ENCODE data around the gene PFAS. TPM values are rescaled to one million over a fixed set of nuclear protein-coding genes. Genes with fewer than 3 reads are reported as not detected.
"Not testable (repeated sequence)": the region's sequence is repeated elsewhere in the genome, so short reads cannot be mapped to it uniquely, and the experiment has no call there.

Gene PFAS
- total RNA-seq, 1 experiment from 2014 or later, result 173 TPM

DNA sequence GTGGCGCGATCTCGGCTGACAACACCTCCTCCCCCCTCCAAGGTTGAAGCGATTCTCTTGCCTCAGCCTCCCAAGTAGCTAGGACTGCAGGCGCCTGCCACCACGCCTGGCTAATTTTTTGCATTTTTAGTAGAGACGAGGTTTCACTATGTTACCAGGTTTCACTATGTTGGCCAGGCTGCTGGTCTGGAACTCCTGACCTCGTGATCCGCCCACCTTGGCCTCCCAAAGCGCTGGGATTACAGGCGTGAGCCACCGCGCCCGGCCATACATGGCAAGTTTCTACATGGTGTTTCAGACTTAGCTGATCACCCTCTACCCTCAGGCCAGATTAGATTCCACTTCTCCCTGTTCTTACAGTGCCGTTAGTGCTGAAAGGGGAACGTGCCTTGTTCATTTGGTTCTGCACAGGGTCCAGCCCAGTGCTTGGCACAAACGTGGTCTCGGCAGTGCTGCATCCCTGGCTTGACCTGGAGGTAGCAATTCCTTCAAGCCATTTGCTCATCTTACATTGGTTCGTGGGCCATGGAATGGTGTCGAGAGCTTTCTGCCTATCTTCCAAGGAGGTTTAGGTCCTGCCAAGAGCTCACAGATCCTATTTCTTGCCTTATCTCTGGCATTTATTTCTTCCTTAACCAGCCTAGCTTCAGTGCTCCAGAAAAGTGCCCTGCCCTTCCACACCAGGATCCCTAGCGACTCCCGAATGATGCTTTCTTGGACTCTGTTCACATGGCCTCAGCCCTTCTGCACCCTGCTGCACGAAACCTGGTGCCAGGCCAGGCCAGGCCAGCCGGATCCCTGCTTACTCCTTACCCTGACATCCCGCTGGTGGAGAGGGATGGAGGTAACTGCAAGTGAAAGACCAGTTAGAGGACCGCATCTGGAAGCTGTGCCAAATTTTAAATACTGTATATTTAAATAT is 23.9 kb upstream of the PFAS start:
- no peak for DNase-seq (ENCODE audit: low spot score)
- in situ Hi-C loops (cut with HindIII; ENCODE audit: low sequenced_read_pairs), result no loop called here

DNA sequence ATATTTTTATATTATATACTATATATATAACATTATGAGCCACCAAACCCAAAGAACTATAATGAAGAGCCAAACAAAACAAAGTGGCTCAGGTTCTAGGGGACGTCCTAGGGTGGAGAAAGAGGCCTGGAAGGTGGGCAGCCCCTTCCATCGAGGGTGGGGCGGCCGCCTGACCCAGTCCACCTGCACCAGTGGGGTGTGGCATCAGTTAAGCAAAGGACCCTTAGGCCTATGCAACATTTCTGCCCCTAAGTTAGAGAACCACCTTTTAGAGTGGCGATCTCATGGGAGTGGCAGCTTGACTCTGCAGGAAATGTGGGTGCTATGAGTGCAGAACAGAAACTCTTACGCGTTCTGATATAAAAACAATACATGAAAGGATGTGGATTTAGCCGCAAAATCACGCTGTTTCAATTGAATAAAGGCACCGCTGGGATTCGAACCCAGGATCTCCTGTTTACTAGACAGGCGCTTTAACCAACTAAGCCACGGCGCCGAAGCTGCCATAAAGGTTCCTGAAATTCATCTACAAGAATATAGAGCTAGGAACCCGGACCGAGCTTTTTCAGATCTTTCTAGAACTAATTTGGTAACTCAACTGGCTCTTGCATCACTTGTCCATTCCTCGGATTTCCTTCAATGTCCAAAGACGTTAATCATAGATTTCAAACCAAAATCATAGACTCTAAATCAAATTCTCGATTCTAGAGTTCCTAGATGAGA is 23.1 kb upstream of the PFAS start:
- in situ Hi-C loops (cut with HindIII; ENCODE audit: low sequenced_read_pairs), result no loop called here
- DNase-seq (ENCODE audit: low spot score), result peak; percentile 73

DNA sequence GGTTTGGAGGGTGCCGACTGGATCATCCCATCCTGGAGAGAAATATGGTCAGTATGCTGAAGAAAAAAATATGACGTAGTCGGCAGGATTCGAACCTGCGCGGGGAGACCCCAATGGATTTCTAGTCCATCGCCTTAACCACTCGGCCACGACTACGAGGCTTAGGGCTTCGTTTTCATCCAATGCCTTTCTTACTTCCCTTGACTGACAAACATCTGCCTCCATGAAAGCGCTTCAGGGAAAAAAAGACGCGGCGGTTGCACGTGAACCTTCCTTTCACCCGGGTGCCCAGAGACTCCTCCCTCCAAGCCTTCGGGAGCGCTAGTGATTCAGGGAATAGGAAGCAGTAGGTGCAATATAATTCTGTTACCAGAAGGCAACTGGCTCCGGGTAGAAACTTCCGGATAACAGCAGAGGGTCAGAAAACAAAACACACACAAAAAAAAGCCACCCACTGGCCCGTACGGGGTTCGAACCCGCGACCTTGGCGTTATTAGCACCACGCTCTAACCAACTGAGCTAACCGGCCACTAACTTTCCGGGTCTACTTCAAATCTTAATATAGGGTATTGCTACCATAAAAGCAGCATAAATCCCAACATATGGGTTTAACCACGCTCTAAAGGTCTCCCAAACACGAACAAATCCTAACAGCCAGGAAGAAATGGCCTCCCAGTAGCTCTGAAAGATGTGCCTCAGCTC is 22.4 kb upstream of the PFAS start:
- in situ Hi-C loops (cut with HindIII; ENCODE audit: low sequenced_read_pairs), result no loop called here
- peak; percentile 86 for DNase-seq (ENCODE audit: low spot score)

DNA sequence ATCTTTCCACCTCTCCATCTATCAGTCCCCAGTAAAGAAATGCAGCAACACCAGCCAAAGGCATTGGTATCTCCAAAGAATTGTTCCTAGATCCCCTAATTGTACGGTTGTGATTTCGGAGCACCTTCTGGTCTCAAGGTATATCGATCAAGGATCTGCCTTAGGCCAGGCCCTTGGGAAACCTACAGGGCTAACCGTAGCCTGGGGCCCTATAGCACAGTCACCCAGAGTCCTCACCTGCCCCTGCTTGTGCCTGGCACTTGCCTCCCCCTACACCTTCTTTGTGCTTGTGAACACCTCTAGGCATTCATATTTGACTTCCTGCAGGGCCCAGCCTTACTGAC is 21.9 kb upstream of the PFAS start:
- in situ Hi-C loops (cut with HindIII; ENCODE audit: low sequenced_read_pairs), result no loop called here
- no peak for DNase-seq (ENCODE audit: low spot score)

DNA sequence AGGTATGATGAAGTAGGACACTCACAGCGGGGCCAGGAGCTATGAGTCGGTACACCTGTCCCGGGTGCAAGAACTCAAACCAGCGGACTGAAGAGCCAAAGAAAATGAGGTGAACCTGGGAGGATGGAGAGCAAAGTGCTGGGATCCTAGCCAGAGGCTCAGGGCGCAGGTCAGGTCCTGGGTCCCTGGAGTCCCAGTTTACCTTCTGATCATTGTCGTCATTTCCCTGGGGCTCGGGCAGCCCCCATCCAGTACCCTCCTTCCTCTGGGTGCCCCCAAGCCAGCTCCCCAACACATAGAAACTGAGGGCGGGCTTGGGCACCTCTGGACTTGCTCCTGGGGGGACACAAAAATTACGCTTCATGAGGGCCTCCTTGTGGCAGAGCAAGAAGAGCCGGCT is 17.4 kb upstream of the PFAS start:
- no peak for DNase-seq (ENCODE audit: low spot score)
- in situ Hi-C loops (cut with HindIII; ENCODE audit: low sequenced_read_pairs), result no loop called here

DNA sequence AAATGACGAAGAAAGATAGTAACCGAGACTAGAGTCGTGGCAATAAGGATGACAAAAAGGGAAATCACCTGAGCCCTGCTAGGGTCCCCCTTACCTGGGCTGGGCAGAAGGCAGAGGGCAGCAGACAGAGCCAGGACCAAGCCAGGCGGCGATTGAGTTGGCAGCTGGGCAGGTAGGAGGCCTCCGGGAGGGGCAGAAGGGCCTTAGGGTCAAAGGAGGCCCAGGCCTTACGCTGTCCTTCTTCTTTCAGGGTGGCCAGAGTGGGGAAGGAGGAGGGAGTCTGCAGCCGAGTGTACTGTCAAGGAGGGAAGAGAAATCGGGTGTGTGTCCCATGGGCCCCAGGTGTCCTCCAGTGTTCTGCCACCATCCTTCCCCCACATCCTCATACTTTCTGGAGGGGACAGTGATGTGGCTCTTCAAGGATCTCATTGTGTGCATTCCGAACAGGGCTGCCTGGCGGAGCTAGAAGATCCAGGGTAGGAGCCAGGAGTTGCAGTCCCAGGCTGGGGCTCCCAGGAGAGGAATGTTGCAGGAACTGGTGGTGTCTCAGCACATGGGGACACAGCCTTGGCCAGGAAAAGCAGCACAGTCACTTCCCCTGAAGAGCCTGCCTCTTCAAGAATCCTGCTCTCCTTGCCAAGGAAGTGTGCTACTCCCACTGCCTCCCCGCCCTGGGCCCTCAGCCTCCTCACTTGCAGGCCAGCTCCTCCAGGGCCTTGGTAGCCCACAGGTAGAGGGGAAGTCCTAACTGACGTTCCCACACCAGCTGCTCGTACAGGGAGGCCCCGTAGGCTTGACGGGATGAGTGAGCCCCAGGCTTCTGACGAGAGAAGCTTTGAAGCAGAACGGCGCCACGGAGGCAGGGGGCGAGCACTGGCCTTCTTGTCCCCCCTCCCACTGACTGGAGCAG is 14.5 kb upstream of the PFAS start:
- DNase-seq (ENCODE audit: low spot score), result no peak
- in situ Hi-C loops (cut with HindIII; ENCODE audit: low sequenced_read_pairs), result no loop called here

DNA sequence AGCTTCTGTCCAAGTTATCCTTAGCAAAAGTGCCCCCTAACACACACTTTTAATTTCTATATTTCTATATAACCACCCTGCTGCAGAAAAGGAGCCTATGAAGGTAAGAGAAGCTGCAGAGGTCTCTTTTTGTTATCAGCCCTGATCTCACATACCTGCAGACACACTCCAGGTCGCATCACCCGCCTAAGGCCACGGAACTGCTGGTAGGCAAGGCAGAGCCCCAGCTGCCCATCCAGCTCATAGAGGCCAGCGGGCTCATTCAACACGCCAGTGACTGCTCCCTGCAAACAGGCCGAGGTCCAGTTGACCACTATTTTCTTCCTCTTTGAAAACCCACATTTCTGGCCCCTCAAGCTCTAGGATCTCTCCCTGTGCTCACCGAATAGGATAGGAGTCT is 13.4 kb upstream of the PFAS start:
- in situ Hi-C loops (cut with HindIII; ENCODE audit: low sequenced_read_pairs), result no loop called here

DNA sequence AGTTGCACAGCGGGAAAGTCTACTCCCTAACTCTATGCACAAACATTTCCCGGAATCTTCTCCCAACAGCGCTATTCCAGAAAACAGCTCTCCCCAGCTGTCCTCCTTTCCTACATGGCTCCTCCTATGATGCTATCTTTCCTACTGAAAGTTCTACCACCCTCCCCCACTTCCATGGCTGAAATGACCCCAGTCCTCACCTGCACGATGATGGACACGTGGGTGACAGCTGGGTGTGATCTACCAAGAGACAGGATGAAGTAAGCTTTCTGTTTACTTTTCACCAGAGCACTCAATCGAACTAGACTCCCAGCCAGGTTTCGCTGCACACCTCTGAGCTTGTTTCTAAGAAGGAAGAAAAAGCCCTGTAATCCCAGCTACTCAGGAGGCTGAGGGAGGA is 11.9 kb upstream of the PFAS start:
- in situ Hi-C loops (cut with HindIII; ENCODE audit: low sequenced_read_pairs), result no loop called here
- DNase-seq (ENCODE audit: low spot score), result no peak

More for the DNA sequence above, 13.4 kb upstream of the PFAS start:
- no peak for DNase-seq (ENCODE audit: low spot score)

DNA sequence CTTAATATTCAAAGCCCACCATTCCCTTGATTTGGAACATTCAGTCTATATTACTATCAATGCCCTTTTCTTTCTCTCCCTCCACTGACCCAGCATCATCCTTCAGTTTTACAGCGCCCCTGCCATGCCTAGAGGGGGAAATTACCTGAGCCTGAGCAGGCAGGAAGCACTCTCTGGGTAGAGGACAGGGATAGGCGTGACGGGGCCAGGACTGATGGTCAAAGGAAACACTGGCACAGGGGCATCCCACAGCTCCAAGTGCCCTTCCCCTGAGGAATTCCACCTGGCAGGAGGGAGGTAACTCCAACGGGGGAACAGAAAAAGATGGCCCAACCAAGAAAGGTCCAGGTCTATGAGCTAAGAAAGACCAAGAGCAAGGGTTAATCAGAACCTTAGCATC is 11.2 kb upstream of the PFAS start:
- DNase-seq (ENCODE audit: low spot score), result no peak
- in situ Hi-C loops (cut with HindIII; ENCODE audit: low sequenced_read_pairs), result no loop called here

DNA sequence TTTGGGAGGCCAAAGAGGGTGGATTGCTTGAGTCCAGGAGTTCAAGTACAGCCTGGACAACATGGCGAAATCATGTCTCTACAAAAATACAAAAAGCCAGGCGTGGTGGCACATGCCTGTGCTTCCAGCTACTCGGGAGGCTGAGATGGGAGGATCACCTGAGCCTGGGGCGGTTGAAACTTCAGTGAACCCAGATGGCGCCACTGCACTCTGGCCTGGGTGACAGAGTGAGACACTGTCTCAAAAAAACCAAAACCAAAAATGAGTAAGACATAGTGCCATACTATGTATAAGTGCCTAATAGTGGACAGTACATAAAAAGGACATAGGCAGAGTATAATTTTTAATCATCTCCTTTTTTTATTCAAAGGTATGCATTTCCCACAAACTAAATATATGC is 5.3 kb upstream of the PFAS start:
- no peak for DNase-seq (ENCODE audit: low spot score)
- in situ Hi-C loops (cut with HindIII; ENCODE audit: low sequenced_read_pairs), result no loop called here

DNA sequence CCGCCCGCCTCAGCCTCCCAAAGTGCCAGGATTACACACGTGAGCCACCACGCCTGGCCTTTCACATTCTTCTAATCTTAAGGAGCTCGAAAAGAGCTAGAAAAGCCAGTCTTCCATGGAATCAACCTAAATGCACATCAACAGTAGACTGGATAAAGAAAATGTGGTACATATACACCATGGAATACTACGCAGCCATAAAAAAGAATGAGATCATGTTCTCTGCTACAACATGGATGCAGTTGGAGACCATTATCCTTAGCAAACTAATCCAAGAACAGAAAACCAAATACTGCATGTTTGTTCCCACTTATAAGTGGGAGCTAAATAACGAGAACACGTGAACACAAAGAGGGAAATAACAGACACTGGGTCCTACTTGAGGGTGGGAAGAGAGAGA is 4.3 kb upstream of the PFAS start:
- no peak for DNase-seq (ENCODE audit: low spot score)
- in situ Hi-C loops (cut with HindIII; ENCODE audit: low sequenced_read_pairs), result no loop called here

DNA sequence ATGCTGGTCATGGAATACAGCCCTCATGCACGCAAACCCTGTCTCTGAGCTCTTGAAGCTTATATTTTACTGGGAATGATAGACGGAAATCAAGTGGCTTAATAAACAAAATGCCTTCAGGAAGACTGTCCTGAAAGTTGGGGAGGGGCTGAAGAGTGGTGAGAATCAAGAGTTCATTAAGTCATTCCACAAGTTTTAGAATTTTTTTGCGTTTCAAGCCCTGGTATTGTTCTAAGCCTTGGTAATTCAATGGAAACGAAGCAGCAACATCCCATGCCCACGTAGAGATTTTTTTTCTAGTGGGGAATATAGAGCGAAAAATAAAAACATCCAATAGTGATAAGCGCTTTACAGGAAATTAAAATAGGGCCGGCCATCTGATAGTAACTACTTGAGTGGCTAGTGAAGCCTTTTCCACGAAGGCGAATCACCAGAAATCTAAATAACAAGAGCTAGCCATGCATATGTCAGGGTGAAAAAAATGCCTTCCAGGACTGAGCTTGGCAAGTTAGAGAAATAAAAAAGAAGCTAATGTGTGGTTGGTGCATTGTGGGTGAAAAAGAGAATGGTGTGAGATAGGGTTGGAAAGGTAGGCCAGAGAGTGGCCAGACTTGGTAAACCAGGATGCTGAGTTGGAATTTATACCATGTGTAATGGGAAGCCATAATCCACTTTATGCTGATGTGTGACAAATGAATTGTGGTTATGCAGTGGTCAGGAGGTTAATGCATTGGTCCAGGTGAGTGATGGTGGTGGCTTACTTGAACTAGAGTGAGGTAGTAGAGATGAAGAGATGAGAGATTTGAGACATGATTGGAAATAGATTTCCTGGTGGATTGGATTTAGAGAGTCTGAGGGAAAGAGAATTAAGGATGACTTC is 772 bp downstream of the PFAS start:
- in situ Hi-C loops (cut with HindIII; ENCODE audit: low sequenced_read_pairs), result no loop called here

DNA sequence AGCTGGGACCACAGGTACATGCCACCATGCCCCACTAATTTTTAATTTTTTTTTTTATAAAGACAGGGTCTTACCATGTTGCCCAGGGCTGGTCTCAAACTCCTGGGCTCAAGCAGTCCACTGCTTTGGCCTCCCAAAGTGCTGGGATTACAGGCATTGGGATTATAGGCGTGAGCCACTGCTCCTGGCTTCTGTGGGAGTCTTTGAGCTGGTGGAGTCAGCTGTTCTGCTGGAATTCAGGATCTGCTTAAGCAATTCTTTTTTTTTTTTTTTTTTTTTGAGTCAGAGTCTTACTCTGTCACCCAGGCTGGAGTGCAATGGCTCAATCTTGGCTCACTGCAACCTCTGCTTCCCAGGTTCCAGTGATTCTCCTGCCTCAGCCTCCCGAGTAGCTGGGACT is 2.3 kb downstream of the PFAS start:
- in situ Hi-C loops (cut with HindIII; ENCODE audit: low sequenced_read_pairs); DNase-seq (ENCODE audit: low spot score): not testable (repeated sequence)

More for the DNA sequence above, 772 bp downstream of the PFAS start:
- no peak for DNase-seq (ENCODE audit: low spot score)

DNA sequence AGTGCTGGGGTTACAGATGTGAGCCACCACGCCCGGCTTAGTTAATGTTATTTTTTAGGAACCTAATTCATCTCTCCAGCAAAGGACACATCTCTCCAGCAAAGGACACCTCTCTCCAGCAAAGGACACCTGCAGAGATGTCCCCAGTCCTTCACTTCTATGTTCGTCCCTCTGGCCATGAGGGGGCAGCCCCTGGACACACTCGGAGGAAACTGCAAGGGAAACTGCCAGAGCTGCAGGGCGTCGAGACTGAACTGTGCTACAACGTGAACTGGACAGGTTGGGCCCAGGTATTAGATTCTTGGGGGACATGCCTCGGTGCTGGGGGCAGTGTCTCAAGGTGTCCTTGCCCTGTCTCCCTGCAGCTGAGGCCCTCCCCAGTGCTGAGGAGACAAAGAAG is 4.7 kb downstream of the PFAS start:
- in situ Hi-C loops (cut with HindIII; ENCODE audit: low sequenced_read_pairs), result no loop called here
- DNase-seq (ENCODE audit: low spot score), result peak; percentile 43

DNA sequence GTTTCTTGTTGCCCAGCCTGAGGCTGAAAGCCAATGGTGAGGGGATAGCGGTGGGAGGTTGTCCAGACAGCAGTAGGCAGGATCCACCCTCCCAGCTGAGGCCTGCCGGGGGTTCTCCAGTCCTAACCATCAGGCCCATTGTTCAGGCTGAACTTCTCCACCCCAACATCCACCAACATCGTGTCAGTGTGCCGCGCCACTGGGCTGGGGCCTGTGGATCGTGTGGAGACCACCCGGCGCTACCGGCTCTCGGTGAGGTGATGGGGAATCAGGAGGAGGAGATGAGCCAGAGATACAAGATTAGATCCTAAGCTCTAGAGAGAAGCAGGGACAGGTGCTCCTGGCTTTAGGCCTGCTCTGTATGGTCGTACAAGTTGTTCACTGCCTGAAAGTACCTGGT is 5.8 kb downstream of the PFAS start:
- DNase-seq (ENCODE audit: low spot score), result no peak
- in situ Hi-C loops (cut with HindIII; ENCODE audit: low sequenced_read_pairs), result no loop called here

DNA sequence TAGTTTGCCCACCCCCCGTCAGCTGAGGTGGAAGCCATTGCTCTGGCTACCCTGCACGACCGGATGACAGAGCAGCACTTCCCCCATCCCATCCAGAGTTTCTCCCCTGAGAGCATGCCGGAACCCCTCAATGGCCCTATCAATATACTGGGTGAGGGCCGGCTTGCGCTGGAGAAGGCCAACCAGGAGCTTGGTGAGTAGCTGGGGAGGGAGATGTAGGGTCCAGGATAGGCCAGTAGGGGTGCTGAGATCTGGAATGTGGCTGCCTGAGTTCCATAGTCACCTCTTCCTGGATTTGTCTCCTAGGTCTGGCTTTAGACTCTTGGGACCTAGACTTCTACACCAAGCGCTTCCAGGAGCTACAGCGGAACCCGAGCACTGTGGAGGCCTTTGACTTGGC is 6.4 kb downstream of the PFAS start:
- no peak for DNase-seq (ENCODE audit: low spot score)
- in situ Hi-C loops (cut with HindIII; ENCODE audit: low sequenced_read_pairs), result no loop called here

DNA sequence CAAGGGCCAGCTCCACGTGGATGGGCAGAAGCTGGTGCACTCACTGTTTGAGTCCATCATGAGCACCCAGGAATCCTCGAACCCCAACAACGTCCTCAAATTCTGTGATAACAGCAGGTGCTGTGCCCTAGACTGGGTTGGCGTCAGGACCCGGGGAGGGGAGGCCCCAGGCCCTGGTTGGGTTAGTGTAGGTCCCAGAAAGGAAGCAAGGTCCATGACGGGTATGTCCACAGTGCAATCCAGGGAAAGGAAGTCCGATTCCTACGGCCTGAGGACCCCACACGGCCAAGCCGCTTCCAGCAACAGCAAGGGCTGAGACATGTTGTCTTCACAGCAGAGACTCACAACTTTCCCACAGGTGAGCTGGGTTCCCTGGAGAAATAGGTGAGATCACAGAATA is 7.2 kb downstream of the PFAS start:
- DNase-seq (ENCODE audit: low spot score), result no peak
- in situ Hi-C loops (cut with HindIII; ENCODE audit: low sequenced_read_pairs), result no loop called here

DNA sequence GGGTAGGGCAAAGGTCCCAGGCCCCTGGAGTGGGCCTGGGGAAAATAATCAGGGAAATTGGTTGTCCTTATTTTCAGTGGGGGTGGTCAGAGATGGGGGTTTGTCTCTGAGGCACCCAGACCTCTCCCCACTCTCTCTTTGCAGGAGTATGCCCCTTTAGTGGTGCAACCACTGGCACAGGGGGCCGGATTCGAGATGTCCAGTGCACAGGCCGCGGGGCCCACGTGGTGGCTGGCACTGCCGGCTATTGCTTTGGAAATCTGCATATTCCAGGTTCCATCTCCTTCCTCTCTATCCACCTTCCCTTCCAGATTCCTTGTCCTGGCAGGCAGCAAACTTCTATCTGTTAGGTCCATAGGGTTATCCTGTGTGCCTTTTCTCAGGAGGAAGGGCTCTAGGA is 7.6 kb downstream of the PFAS start:
- no peak for DNase-seq (ENCODE audit: low spot score)
- in situ Hi-C loops (cut with HindIII; ENCODE audit: low sequenced_read_pairs), result no loop called here
